Measurements from ENCODE around the gene TM6SF1.
"Not testable (repeated sequence)": the region's sequence is repeated elsewhere in the genome, so short reads cannot be mapped to it uniquely, and the experiment has no call there.

TM6SF1 gene

DNA sequence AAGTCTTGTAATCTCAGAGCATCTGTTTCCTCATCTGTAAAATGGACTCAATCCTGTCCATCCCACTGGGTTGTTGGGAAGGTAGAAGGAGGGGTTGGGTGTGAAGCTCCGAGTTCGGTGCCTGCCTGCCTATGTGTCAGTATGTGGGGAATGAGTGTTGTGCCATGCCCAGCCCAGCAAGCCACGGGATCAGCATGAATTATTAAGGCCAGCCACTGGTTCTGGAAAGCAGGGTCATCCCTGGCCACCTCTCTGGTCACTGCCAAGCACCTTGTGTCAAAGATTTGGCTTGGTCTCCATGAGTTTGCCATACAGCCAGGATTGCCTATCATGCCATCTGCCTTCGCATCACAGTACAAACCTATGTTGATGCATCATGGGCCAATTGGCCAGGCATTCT lies 11.5 kb downstream of the TM6SF1 start:
- DNase-seq: no peak

DNA sequence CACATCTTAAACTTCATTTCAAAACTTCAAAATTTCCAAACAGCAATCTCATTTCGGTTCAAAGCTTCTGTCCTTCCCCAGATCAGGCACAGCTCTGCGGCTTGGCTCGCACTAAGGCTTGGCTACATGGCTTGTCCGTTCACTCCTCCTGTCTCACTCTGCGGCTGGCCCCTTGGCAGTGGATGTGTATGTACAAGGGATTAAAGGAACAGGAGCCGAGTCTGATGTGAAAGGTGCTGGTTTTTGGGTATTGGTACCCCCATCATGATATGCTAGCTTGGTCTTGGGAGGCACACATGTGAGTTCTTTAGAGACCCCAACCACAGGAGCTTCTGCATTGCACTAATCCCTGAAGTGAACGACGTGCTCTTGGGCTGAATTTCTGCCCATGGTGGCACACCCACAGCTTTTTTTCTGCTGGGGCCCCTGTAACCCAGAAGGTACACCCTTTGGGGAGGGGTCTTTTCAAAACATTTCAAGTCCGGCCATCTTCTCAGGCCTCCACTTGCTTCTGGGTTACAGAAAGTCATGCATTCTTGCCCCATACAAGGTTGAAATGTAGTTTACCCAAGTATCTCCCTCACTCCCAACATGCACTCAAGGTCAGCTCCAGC lies 12.6 kb downstream of the TM6SF1 start:
- no peak for DNase-seq

DNA sequence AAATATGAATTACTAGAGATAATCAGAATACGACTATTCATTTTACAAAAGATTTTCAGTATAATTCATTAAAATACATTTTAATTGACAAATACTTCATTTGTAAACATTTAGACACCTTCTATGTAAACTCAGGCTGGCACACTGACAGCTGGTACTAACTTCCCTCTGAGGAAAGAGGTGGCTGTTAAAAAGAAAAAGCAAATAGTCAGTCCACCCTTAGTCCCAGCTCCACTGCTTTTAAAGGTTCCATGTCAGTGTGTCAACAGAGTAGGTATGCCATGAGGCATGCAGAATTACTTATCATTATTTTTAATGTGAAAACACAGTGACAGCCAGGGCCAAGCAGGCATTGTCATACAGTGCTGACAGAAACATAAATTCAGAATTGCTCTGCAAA lies 16.1 kb downstream of the TM6SF1 start:
- no peak for DNase-seq

DNA sequence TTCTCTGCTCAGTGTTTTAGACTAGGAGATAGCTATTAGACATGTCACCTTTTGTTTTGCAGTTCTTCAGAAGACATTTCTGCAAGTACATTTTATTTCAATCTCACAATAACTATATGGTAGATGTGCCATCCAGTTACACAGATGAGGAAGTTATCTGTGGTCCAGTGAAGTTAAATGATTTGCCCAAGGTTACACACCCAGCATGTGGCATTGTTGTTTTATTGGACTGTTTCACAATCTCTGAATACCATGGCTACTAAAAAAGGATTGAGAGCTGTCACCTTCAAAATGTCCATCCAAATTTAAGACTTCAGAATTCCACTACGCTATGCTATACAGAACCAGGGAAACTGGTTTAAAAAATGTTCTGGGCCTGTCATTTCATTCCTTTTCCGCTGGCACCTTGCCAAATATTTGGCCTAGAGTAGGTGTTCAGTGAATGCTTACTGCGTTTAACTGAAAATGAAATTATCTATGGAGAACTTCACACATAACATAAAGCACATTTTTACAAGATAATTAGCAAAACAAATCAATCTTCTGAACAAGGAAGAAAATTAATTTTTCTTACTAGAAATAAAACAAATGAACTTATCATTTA lies 20.2 kb downstream of the TM6SF1 start:
- no peak for DNase-seq

DNA sequence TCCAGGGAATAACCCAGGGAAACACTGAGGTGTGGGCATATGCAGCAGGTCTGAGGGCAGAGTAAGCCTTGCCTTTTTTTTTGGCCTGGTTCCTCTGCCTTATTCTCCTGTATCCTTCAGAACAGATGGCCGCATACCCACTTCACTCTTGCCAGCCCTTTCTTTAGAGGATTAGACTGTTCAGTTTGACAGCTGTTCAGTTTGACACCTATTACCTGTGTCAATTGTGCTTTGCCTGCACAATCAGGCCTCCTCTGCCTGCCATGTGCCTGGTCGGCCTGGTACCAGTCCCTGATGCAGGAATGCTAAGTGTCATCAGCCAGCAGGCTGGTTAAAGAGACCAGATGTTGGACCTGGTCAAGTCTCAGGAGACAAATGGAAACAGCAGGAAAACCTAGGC lies 22.3 kb downstream of the TM6SF1 start:
- no peak for DNase-seq

DNA sequence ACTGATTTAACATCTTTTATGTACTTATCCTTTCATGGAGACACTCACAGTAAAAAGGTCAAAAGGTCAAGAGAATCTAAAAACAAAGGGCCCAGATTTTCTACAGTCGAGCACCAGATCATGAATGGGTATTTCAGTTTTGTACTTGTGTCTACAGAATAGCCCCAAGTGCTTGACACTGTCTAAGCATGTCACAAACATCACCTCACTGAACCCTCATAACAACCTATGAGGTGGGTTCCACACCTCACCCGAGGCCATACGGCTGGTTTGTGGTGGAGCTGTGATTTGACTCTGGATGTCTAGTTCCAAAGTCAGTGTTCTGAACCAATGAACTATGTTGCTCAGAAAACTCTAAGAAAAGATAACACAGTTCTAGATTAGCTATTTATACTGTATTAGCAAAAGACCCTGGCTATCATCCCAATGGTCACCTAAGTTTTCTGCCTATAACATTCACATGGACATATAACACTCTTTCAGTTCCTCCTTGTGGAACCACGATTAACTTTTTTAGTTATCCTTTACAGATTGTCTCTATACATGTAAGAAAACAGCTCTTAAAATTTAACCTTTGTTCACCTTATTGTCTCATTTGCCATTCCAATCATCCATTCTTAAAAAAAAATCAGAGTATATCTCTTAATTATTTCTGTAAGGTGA lies 25.5 kb downstream of the TM6SF1 start:
- no peak for DNase-seq

DNA sequence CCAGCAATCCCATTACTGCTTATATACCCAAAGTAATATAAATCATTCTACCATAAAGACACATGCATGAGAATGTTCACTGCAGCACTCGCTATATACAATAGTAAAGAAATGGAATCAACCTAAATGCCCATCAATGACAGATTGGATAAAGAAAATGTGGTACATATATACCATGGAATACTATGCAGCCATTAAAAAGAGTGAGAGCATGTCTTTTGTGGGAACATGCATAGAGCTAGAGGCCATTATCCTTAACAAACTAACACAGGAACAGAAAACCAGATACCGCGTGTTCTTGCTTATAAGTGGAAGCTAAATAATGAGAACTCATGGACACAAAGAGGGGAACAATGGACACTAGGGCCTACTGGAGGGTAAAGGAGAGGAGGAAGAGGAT lies 34.7 kb downstream of the TM6SF1 start:
- DNase-seq: not testable (repeated sequence)

DNA sequence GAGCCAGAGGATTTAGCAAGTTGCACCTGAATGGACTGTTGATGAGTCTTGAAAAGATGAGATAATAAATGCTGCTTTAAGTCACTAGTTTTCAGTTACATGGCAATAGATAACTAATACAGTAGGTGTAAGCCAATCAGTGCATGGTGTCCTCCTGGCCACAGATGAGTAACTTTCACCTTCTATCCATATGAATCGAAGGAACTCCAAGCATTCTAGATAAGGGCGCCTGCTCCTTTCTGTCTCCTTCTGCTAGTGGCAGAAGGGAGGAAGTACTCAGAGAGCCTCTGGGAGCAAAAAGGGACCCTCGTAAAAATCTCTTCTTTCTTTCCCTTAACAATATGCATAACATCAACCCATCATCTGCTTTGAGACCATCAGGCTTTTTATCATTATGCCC lies 37.3 kb downstream of the TM6SF1 start:
- no peak for DNase-seq

DNA sequence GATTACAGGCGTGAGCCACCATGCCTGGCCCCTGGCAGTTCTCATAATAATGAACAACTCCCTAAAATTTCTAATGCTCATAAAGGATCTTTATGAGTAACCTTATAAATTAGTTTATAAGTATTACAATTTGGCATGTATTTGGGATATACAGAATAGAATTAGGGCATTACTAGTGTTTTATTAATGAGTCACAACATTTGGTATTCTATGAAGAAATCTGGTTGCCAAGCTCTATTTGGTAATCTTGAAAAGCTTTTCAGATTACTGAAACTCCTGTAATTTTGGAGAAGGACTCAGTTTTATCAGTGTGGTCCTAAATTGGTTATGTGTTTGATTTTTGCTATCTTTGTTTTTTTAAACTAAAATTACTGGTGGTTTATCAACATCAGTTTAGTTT lies 45.8 kb downstream of the TM6SF1 start:
- no peak for DNase-seq

DNA sequence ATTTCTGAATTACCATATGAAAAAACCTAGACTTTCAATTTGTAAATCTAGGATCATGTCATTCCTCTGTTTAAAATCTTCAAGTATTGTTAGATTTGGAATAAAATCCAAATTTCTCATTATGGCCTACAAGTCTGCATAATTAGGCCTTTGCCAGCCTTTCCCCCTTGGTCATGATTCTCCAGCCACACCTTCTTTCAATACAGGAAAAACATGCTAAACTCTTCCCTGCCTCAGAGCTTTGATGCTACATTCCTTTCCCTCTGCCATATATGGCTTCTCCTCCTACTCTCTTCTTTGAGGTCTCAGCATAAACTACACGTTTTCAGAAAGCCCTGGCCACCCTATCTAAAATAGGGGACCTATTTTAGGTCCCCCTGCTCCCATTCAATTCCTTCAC lies 48.5 kb downstream of the TM6SF1 start:
- DNase-seq: no peak

DNA sequence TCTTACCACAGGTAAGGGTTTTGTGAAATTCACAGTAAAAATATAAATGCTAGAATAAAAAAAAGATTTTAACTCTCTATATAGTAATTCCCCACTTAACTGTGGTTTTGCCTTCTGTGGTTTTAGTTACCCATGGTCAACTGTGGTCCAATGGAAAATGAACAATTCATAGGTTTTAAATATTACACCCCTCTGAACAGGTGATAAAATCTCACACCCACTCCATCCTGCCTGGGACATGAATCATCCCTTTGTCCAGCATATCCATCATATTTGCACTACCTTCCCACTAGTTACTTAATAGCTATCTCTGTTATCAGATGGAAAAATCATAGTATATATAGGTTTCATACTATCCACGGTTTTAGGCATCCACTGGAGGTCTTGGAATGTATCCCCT lies 50.9 kb downstream of the TM6SF1 start:
- peak; percentile 29 for DNase-seq

DNA sequence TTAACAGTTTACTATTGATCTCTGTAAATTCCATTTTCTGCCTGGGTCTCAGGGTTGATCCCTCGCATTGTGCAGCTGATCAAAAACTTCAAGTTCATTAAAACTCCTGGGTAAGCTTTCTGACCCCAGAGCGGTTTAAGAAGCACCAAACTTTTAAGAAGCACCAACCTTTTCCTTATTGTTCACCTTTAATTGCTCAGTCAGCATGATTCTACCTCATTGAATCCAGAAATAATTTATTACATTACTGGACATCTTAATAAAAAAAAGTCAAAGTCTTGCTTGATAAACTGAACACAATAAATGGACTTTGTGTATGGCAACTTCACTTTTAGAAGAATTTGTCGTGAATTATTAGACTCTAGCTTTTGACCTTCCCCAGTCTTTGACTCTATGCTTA lies 53.3 kb downstream of the TM6SF1 start:
- no peak for DNase-seq

DNA sequence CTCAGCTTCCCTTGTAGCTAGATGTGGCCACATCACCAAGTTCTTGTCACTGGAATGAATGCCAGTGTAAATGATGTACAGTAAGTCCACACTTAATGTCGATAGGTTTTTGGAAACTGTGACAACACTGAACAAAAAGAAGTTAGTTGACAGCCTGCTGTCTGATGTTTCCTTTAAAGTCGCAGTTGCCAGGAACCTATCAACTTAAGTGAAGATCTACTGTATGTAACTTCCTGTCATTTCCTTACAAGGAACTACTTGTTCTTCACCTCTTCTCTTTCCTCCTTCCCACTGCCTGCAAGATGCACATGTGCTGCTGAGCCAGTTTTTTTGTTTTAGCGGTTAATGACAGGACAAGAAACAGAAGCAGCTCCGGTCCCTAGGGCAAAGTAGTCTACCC lies 55.6 kb downstream of the TM6SF1 start:
- DNase-seq: no peak

DNA sequence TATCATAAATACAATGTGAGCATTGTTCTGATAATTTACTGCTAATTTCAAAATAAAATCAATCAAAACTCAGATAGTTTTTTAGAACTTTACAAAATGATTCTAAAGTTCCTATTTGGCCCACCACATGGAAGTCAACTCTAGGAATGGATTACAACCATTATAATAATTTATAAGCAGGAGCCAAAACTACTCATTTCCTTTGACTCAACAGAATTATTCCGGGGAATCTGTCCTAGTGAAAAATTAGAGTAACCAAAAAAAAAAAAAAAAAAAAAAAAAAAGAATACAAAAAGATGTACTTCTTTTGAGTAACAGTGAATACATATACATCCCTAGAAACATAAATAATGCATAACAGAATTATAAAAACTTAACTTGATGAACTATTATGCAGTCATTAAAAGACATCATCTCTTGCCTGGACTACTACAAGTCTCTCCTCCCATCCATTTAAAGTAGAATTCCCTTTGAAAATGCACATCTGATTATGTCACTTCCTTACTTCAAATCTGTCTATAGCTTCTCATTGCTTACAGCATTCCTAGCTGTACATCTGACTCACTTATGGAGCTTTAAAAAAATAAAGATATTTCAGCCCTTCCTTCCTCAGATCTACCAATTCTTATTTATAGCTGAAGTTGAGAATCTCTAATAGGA lies 56.8 kb downstream of the TM6SF1 start:
- DNase-seq: peak; percentile 70

DNA sequence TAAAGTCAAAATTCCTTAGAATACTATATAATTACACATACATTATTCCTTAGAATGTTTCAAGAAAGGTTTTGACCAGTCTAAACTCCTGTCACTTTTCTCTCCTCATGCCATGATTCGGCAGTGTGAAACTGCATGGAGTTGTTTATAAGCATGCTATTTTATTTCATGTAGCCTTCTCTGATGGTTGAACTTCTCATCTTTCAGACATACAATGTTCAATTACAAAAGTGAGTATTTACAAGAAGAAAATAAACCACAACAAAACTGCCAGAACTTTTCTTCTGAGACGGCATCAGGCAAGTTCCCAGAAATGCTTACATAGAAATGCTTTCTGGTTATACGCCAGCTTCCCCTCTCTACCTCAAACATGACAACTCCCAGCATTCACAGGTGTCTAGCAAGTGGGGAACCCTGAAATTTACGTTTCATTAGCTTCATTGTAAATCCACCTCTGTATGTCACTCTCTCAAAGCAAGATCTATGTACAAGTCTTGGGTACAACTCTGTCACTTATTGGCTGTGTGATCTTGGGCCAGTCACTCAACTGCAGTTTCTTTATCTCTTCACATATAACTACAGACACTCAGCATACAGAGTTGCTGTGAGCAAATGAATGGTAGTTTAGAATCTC lies 57.4 kb downstream of the TM6SF1 start:
- DNase-seq: no peak

DNA sequence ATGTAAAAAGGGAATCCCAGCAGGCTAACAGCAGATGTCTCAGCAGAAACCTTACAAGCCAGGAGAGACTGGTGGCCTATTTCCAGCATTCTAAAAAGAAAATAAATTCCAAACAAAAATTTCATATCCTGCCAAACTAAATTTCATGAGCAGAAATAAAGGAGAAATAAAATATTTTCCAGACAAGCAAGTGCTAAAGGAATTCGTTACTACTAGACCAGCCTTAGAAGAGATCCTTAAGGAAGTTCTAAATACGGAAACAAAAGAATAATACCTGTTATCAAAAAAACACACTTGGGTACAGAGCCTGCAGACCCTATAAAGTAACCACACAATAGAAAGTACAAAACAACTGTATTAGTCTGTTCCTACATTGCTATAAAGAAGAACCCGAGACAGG lies 58.8 kb downstream of the TM6SF1 start:
- no peak for DNase-seq

DNA sequence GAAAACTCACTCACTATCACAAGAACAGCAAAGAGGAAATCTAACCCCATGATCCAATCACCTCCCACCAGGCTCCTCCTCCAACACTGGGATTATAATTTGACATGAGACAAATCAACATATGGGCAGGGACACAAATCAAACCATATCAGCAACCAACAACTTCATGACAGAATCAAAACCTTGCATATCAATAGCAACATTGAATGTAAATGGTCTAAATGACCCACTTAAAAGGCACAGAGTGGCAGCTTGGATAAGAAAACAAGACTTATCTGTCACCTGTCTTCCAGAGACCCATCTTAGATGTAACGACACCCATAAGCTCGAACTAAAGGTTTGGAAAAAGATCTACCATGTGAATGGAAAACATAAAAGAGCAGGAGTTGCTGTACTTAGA lies 59.4 kb downstream of the TM6SF1 start:
- no peak for DNase-seq

DNA sequence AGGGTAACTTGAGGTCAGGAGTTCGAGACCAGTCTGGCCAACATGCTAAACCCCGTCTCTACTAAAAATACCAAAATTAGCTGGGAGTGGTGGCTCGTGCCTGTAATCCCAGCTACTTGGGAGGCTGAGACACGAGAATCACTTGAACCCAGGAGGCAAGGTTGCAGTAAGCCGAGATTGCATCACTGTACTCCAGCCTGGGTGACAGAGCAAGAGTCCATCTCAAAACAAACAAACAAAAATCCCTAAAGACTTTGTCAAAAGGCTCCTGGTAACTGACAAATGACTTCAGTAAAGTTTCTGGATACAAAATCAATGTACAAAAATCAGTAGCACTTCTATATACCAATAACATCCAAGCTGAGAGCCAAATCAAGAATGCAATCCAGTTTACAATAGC lies 62.1 kb downstream of the TM6SF1 start:
- not testable (repeated sequence) for DNase-seq

DNA sequence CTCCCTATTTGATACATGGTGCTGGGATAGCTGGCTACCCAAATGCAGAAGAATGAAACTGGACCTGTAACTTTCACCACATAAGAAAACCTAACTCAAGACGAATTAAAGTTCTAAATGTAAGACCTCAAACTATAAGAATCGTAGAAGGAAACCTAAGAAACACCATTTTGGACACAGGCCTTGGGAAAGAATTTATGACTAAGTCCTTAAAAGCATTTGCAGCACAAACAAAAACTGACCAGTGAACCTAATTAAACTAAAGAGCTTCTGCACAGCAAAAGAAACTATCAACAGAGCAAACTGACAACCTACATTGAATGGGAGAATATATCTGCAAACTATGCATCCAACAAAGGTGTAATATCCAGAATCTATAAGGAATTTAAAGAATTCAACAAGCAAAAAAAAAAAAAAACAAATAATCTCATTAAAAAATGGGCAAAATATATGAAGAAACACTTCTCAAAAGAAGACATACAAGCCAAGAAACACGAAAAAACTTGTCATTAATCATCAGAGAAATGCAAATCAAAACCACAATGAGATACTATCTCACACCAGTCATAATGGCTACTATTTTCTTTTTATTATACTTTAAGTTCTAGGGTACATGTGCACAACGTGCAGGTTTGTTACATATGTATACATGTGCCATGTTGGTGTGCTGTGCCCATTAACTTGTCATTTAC lies 63.2 kb downstream of the TM6SF1 start:
- DNase-seq: no peak

DNA sequence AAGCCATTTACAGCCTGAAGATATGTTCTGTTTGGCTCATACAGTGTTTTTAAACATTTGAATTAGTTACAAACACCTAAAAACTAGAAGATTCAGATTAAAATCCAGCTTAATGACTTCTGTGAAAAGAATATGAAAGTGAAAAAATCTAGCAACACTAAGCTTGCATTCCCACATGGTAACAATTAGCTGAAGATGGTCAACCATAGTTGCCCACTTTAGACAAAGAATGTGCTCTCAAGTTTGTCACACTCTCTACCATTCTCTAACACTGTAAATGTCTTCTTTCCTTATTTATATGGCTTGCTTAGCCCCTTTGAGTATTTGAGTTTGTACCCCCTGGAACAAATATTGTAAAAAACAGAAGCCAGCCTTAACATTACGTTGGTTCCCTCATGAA lies 67.4 kb downstream of the TM6SF1 start:
- peak; percentile 16 for DNase-seq

DNA sequence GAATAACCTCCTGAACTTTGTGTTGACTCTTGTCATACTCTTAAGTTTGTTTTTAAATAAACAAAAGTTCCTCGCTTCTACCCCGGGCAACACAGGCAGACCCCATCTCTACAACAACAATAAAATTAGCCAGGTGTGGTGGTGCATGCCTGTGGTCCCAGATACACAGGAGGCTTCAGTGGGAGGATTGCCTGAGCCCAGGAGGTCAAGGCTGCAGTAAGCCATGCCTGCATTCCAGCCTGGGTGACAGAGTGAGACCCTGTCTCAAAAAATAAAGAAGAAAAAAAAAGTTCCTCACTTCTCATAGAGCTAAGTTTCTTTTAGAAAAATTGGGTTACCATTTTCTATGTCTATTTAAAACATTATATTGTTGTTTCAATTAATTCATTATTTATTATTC lies 70.9 kb downstream of the TM6SF1 start:
- no peak for DNase-seq

DNA sequence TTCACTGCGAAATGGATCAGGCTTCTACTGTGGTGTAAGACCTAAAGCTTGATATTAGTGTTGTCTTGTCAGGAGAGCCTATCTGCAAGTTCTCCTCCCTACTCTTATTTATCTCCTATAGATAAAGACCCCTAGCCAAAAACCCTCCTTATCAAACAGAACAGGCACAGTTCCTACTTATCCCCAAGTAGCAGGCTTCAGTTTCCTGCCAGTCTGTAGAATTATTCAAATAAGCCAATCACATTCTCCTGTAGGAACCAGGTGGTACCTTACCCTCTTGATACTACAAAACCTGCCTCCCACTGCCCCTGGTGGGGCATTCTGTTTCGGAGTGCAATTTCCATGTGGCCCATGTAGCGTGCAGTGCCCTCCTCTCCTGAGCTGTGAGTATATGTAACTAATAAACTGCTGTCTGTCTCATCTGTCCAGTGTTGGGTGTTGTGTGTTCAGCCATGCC lies 71.5 kb downstream of the TM6SF1 start:
- DNase-seq: no peak

DNA sequence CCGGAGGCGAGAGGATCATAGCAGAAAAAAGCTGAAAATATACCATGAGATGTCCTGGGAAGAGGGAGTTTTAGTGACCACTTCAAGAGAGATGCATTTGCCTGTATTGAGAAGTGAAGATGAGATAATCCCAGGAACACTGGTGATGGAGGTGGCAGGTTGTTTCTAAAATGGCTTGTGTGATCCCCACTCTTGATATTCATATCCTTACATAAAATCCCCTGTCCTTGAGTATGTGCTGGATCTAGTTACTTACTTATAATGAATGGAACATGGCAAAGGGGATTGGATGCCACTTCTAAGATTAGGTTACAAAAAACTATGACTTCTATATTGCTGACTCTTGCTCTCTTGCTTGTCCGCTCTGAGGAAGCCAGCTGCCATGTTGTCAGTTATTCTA lies 78.1 kb downstream of the TM6SF1 start:
- no peak for DNase-seq

Data from fibroblast of upper back skin (primary cell).